Stomach (tissue), 4 donors: ENCODE results near the gene CASP1.

Experiments
- EP300 ChIP-seq: sonication (generic); formaldehyde crosslinking; IDR thresholded peaks from one replicate; pipeline ENCODE4 v1.6.1; 2017; ENCODE audit warnings: antibody characterized with exemption
- POLR2A ChIP-seq, 4 donors: fragments of 450-650 bp; IDR thresholded peaks; one replicate each; pipeline ENCODE4 v1.6.1; 2016; ENCODE audit warnings: antibody characterized with exemption in 4 of 4, control low read depth in 2 of 4, mild to moderate bottlenecking in 1 of 4, moderate library complexity in 1 of 4
- POLR2AphosphoS5 ChIP-seq, 3 donors: sonication (generic); formaldehyde crosslinking; IDR thresholded peaks; one replicate each; pipeline ENCODE4 v1.6.1; 2016; ENCODE audit warnings: antibody characterized with exemption in 3 of 3
- TF ChIP-seq, protein P1 (sequence below), 7 experiments: fragments of 450-650 bp in 4 of 7; fragments of 200-600 bp in 3 of 7; sonication (generic) in 3 of 7; IDR thresholded peaks; one replicate each; pipeline ENCODE4 v1.5.1; 2016 to 2019; ENCODE audit warnings: antibody characterized with exemption in 7 of 7, control low read depth in 2 of 7, mild to moderate bottlenecking in 1 of 7

DNA sequence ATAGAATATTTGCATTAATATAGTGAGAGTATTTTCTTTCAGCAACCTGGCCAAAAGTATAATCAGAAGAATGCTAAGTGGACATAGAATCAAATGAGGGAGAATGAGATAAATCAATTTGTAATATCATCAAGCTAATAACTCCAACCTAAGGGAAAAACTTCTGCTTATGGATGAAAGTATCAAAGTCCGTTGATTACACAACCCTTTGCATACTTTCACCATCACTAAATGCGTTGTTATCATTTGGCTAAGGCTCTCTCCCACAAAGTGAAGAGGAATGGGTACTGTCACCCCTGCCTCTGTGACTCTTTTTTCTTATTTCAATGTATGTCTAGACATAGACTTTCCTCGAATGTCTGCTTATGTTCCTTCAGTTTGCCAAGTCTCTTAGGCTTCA is 50.1 kb downstream of the CASP1 start:
- TF ChIP-seq POLR2A (IDR thresholded peaks at IDR 0.05): no peak
- TF ChIP-seq, protein P1, sequence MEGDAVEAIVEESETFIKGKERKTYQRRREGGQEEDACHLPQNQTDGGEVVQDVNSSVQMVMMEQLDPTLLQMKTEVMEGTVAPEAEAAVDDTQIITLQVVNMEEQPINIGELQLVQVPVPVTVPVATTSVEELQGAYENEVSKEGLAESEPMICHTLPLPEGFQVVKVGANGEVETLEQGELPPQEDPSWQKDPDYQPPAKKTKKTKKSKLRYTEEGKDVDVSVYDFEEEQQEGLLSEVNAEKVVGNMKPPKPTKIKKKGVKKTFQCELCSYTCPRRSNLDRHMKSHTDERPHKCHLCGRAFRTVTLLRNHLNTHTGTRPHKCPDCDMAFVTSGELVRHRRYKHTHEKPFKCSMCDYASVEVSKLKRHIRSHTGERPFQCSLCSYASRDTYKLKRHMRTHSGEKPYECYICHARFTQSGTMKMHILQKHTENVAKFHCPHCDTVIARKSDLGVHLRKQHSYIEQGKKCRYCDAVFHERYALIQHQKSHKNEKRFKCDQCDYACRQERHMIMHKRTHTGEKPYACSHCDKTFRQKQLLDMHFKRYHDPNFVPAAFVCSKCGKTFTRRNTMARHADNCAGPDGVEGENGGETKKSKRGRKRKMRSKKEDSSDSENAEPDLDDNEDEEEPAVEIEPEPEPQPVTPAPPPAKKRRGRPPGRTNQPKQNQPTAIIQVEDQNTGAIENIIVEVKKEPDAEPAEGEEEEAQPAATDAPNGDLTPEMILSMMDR (IDR thresholded peaks at IDR 0.05): no peak
- no peak for TF ChIP-seq POLR2AphosphoS5 (IDR thresholded peaks at IDR 0.05)
- TF ChIP-seq EP300: no peak
